Skeletal muscle cell (primary cell): ENCODE results near the gene ANKH.
"Not testable (repeated sequence)": the region's sequence is repeated elsewhere in the genome, so short reads cannot be mapped to it uniquely, and the experiment has no call there.

ENCODE experiments used
- DNase-seq: peaks from one replicate; pipeline ENCODE4 v3.0.0-alpha.2; 2010; ENCODE audit warnings: low read depth
- H3K4me3 ChIP-seq: 2 replicates; pipeline ENCODE4 v1.5.1; 2011; ENCODE audit warnings: low read depth, mild to moderate bottlenecking, control low read depth, low read length, moderate library complexity

Gene ANKH

DNA sequence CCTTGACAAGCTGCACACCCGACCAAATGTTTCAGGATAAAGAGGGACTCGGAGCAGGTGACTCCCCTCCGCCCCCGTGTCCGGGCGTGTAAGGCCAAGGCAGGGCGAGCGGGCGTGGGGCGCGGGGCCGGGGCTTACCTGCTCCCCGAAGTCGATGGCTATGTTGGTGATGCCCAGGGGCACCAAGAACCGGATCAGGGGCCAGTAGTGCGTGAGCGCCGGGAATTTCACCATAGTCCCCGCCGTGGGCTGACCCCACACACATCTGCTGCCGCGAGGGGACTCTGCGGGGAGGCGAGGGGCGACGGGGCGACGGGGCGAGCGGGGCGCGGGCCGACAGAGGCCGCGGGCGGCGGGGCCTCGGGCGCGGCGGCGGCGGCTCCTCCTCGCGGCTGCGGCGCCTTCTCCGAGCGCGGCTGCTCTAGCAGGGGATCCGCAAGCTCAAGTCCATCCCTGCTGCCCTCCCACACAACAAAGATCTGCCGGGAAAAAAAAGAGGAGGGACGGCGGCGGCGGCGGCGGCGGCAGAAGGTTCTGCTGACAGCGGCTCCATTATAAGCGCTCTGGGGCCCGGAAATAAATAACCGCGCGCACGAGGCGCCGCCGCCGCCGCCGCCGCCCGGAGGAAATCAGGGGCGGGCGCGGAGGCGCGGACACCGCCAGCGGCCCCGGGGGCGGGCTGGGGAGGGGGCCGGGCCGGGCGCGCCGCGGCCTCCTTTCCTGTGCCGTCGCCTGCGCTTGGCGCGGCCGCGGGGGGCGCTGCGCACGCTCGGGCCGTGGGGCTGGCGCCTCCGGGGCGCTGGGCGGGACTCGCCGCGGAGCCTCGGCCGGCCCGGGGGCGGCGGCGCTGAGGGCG lies at the start of gene ANKH:
Gene ANKH, minus strand, starts transcription at position 565 of the 856 bp plus-strand sequence. Its CDS starts 331 bp downstream, at position 234.
- peak within 1 kb of the TSS; percentile 67 for H3K4me3 ChIP-seq
- peak; percentile 27 for DNase-seq

DNA sequence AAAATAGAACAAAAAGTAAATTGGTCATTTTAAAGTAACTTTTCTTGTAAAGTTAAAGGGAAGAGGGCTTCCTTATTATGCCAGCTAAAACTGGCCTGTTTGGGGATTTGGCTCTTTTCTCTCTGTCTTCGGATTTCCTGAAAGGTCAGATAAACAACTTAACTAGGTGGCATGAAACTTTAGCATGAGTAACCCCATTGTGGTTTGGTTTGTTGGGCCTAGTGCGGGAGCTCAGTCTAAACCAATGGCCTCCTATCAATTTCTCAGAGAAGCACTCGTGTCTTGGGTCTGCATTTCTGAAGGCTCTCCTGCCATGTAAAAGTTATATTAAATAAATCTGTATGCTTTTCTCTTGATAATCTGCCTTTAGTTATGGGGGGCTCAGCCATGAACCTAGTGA lies 48.5 kb upstream of the ANKH start:
- H3K4me3 ChIP-seq: no peak overlapping the region
- DNase-seq: no peak

DNA sequence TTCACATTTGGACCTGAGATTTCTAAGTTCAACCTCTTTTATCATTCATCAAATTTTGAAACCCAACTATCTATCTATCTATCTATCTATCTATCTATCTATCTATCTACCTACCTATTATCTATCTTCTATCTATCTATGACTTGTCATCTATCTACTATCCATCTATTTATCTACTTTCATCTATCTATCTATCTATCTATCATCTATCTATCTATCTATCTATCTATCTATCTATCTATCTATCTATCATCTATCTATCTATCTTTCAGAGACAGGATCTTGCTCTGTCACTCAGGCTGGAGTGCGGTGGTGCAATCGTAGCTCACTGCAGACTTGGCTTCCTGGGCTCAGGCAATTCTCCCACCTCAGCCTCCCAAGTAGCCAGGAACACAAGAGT lies 47.5 kb upstream of the ANKH start:
- not testable (repeated sequence) for DNase-seq, H3K4me3 ChIP-seq

DNA sequence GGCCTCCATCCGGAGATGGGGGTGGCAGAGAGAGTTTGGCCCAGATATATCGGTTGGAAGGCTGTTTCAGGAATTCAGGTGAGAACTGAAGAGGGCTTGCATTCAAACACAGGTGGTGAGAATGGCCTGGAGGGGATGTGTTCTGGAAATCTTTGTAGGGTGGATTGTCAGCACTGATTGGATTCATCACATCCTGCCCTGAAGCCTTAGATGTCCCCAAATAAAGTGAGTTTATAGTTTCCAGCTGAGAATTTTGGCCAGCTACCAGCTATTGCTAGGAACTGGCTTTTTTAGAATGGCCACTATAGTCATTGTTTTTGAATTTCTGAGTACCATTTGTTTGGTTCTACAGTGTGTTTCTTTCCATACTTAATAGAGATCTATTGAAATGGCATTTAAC lies 46.1 kb upstream of the ANKH start:
- no peak overlapping the region for H3K4me3 ChIP-seq
- no peak for DNase-seq

DNA sequence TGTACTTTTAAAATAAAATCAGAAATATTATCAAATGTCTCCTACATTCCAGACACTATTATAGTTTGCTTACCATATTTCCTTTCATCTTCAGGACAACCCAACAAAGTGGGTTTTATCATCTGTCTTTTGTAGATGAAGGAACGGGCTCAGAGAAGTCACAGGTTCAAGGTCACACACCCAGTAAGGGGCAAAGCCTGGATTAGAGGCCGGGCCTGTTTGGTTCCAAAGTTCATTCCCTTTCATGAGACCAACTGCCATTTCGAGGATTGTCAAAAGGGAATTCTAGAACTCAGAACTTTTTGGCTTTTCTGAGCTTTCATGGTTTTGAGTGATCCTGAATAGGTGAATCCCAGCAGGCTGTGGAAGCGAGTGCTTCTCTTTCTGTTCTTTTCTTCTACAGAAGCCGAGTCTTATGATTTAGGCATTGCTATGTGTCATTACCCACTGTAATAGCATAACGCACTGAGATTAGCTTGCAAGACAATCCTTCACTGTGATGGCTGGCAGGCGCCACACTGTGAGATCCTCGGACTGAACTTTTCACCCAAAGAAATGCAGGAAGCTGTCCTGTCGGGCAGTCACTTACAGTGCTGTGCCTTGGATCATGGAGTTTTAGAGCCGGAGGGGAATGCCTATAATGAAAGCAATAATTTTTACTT lies 43.8 kb upstream of the ANKH start:
- H3K4me3 ChIP-seq: no peak overlapping the region
- DNase-seq: no peak

DNA sequence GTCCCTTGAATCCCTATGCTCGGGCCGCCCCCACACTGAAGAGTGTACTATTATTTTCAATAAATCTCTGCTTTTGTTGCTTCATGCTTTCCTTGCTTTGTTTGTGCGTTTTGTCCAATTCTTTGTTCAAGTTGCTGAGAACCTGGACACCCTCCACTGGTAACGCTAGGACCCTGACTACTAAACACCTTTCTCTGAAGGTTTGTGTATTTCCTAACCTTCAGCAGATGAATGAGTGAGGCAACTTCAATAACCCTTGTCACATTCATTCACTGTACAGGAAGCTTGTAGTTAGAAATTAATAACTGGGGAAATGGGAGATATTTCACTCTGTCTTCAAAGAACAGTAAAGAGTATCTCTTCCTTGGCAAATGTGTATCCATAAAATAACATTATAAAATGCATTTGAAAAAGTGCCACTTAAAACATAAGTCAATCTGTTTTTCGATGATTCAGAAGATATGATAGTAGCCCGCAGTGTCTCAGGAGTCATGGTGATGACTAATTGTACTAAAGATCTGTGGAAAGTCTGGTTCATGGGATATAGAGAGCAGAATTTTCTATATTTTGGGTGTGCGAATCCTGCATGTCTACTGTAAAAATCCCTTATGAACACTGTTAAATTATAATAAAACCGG lies 43.2 kb upstream of the ANKH start:
- H3K4me3 ChIP-seq: no peak overlapping the region
- DNase-seq: no peak

DNA sequence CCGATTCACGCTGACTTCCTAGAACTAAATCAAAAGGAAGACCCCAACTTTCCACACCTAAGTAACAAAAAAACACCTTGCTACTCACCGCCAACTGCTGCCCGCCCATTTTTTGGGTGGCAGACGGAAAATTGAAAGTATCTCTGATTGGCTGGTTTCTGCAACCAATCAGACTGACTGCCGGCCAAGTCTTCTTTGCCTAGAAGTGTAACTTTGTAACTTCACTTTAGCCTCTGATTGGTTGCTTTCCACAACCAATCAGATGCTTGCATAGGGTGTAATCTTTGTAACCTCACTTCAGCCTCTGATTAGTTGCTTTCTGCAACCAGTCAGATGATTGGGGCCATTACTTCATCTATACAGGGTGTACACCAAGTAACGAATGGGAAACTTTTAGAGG lies 42.6 kb upstream of the ANKH start:
- H3K4me3 ChIP-seq: no peak overlapping the region
- no peak for DNase-seq

DNA sequence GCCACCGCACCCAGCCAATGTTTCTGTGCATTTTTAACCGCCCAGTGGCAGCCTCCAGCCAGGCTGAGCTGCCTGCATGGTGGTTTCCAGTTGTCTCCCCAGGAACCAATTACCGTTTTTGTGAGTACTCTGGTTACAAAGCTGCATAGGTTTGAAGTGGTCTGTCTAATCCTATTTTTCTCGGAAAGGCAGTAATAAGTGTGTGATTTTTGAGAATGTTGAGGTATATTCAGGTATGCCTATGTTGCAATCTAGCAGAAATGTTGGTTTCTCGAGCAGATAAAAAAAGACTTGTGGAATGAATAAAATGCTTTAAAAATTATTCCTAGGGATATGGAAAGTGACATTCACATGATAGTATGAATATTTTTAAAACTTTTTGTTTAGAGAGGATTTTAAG lies 41.5 kb upstream of the ANKH start:
- H3K4me3 ChIP-seq: no peak overlapping the region
- no peak for DNase-seq

DNA sequence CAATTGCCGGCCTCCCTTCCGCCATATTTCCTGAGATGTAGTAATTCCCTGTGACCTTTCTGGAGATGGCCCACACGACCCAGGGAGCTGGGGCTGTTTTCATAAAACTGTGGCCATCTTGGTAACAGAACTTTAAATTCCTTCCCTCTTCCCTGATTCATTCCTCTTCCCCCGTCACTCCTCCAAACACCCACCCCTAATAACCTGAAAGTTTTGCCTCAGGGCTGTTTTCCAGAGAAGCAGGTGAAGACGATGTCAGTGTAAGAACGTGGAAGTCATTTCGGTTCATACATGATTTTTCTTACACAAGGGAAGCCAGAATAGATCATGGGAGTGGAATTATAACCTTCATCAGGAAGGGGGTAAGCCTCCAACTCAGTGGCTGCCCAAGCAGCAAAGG lies 40.6 kb upstream of the ANKH start:
- no peak overlapping the region for H3K4me3 ChIP-seq
- DNase-seq: no peak

DNA sequence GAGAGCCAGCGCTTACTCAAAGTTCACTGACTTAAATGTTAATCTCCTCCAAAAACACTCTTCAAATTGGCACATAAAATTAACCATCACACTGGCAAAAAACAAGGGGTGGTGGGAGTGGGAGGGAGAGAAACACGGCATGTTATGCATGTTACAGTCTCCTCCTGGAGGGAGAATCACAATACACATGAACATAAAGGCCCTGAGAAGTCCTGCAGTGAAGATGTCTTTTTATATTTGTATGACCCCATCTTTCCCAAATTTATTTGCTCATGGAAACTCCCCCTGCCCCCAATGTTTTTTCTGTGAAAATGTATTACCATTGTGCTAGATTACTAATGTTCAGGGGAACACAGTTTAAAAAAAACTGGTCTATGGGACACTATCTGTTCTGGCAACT lies 37.8 kb upstream of the ANKH start:
- no peak overlapping the region for H3K4me3 ChIP-seq
- no peak for DNase-seq

DNA sequence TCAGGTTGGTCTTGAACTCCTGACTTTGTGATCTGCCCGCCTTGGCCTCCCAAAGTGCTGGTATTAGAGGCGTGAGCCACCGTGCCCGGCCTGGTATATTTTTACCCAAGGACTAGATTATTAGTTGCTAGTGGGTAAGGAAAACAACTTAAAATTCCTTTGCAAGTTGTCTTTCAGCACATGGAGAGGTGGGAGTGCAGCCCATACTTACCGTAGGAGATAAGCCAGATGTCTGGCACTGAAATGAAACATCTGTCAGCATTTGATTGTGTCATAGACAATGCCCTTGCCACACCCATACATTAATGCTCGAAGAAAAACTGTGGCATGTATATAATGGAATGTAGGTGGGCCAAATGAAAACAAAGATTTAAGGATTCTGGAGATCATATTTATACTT lies 36.6 kb upstream of the ANKH start:
- no peak overlapping the region for H3K4me3 ChIP-seq
- DNase-seq: no peak

DNA sequence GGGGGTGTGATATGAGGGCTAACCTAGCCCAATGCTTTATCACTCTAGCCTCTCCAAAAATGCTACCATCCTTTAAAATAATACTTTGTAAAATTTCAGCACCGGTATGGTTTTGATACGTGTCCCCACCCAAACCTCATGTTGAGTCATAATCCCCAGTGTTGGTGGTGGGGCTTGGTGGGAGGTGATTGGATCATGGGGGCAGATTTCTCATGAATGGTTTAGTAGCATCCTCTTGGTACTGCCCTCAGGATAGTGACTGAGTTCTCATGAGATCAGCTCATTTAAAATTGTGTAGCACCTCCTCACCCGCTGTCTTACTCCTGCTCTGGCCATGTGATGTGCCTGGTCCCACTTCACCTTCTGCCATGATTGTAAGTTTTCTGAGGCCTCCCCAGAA lies 35.0 kb upstream of the ANKH start:
- no peak overlapping the region for H3K4me3 ChIP-seq
- no peak for DNase-seq

DNA sequence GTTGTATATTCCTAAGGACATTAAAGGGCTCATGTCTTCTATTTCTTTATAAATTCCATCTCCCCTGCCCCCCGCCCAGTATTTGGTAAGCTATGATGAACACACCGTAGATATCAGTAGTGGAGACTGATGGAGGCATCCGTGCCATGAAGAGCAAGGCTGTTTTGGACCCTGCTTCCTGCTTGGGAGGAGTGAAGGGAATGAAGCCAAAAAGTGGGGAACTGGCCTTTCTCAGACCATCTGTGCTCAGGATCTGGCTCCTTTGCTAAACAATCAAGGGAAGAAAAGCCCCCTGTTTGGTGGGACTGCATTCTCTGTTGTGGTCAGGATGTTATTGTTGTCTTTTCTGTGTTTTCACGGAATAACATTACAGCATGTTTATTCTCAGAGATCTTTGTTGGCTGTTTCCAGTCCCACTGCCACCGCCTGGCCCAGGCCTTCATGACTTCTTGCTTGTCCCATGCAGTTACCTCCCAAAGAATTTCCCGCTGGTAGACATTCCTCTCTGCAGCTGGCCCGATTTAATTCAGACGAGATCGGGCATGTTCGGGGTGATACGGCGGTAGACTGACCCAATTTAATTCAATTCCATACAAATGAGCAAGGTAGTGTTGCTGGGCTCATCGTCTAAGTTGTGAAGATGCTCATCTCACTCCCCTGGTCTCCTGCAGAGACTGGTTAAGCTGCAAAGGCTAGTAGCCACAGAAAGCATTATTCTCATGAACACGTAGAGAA lies 31.4 kb upstream of the ANKH start:
- no peak for DNase-seq
- H3K4me3 ChIP-seq: no peak overlapping the region

DNA sequence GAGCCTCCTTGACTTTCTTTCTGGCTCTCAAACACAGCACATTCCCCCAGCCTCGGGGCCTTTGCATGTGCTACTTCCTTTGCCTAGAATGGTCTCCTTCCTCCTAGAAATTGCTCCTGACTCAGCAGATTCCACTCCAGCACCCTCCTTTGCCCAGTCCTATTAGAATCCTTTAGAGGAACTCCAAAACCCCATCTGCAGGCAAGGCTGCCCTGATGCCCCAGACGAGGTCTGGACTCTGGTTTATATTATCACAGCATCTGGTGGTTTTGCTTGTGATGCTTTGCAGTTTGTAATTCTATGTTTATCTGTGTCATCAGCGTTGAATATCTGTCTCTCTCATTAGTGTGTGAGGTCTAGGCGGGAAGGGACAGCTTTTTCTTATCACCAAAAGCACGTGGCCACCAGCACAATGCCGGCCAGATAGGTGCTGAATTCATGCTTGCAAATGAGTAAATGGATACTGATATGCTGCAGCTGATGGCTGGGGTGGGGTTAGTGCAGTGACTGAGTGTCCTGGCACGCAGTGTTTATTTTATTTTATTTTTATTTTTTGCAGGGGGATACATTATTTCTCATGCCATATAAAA lies 30.0 kb upstream of the ANKH start:
- no peak overlapping the region for H3K4me3 ChIP-seq
- no peak for DNase-seq

DNA sequence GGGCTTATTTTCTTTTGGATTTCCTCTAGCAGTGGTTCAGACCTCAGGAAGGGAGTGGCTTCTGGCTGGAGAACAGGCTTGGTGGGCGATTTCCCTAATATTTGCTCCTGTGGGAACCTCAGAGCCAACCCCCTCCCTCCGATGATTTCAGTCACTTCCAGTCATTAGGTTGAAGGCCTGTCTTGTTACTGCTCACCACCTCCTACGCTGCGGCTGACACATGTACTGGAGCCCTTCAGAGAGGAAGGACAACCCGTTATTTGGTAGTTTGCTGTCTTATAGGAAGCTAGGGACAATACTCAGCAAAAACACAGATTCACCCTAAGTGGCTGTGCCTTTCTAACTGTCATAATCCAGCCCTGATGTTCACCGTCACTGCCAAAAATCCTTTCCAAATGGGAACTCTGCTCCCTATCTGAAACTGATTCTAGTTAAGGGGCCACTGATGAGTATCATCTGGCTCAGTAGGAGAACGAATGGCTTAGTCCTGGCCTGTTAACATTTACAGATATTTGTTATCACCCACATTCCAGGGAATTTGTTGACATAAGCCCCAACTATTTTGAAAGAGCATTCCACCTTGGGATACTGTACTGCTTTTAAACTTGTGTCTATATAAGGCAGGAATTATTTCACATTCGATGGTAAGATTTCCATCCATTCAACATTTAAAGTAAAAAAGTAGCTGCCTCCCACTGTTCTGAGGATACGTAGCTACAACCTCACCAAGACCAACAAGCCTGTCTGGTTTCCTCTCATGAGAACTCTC lies 29.3 kb upstream of the ANKH start:
- H3K4me3 ChIP-seq: no peak overlapping the region
- peak; percentile 71 for DNase-seq

DNA sequence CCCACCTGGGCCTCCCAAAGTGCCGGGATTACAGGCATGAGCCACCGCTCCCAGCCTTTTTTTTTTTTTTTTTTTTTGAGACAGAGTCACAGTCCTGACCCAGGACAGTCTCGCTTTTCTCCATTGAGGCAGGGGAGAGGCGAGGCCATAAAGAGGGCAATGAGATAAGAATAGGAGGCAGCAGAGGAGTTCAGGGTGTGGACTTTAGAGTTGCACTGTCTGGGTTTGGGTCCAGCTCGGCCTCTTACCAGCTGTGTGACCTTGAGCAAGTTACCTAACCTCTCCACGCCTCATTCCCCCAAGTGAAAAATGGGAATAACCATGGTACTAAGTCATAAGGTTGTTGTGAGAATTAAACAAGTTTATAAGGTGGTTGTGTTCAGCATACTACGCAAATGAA lies 24.6 kb upstream of the ANKH start:
- no peak overlapping the region for H3K4me3 ChIP-seq
- DNase-seq: no peak

DNA sequence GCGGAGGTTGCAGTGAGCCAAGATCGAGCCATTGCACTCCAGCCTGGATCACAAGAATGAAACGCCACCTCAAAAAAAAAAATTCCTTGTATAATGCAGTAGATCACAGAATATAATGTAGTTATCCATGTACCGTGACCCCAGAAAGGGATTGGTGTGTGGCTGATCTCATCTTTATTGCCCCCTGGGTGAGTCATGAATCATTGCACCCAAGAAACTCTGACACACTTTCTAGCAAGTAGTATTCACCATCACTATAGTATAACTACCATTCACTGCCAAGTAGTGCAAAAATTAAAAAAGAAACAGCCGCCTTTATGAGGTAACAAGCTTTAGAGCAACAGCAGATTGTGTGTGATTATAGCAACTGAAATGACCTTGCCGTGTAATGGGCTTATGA lies 23.7 kb upstream of the ANKH start:
- no peak overlapping the region for H3K4me3 ChIP-seq
- DNase-seq: no peak

DNA sequence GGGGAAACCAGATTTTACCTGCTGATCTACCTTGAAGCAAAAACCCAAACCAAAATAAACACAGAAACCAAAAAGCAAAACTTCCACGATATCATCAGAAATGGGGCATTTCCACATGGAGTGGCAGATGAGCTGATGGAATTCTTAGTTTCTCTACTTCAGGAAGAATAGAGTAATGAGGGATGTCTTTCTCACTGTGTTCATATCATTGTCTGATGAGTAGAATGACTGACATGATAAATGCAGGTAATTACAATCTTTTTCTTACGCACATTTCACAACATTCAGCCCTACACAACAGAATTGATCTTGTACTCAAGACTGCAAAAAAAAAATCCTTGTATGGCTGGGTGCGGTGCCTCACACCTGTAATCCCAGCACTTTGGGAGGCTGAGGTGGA lies 23.2 kb upstream of the ANKH start:
- no peak for DNase-seq
- no peak overlapping the region for H3K4me3 ChIP-seq

DNA sequence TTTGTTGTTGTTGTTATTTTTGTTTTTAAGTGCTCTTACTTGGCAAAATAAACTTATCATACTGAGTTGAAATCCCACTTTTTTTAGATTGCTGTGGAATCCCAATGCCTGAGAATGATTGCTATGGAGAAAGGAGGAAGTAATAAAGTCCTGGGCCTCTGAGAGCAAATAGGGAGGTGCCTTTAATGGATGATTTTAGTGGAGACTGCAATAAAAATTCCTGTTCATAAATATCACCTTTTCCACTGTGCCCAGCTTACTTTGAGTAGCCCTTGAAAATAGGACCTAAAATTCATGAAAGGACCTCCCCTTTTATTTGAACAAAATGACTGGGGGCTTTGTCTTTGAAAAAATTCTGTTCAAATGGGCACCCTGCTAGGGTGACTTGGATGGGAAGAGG lies 21.8 kb upstream of the ANKH start:
- H3K4me3 ChIP-seq: no peak overlapping the region
- no peak for DNase-seq
